Uterus (tissue), 2 donors: Measurements from ENCODE around the gene RHEBL1.

Experiments
- POLR2A ChIP-seq, 2 donors: fragments of 450-650 bp; IDR thresholded peaks; one replicate each; pipeline ENCODE4 v1.6.1; 2016; ENCODE audit warnings: antibody characterized with exemption in 2 of 2, mild to moderate bottlenecking in 1 of 2, moderate library complexity in 1 of 2
- TF ChIP-seq, protein P1 (sequence below), 4 experiments: fragments of 200-600 bp in 2 of 4; fragments of 450-650 bp in 2 of 4; sonication (generic) in 2 of 4; IDR thresholded peaks; one replicate each; pipeline ENCODE4 v1.5.1; 2016 to 2019; ENCODE audit warnings: antibody characterized with exemption in 4 of 4, mild to moderate bottlenecking in 2 of 4, moderate library complexity in 1 of 4

GRCh38 chr12:49079793-49080192, 10.0 kb upstream of the RHEBL1 start:
- TF ChIP-seq, protein P1, sequence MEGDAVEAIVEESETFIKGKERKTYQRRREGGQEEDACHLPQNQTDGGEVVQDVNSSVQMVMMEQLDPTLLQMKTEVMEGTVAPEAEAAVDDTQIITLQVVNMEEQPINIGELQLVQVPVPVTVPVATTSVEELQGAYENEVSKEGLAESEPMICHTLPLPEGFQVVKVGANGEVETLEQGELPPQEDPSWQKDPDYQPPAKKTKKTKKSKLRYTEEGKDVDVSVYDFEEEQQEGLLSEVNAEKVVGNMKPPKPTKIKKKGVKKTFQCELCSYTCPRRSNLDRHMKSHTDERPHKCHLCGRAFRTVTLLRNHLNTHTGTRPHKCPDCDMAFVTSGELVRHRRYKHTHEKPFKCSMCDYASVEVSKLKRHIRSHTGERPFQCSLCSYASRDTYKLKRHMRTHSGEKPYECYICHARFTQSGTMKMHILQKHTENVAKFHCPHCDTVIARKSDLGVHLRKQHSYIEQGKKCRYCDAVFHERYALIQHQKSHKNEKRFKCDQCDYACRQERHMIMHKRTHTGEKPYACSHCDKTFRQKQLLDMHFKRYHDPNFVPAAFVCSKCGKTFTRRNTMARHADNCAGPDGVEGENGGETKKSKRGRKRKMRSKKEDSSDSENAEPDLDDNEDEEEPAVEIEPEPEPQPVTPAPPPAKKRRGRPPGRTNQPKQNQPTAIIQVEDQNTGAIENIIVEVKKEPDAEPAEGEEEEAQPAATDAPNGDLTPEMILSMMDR (IDR thresholded peaks at IDR 0.05) = no peak
- no peak for TF ChIP-seq POLR2A (IDR thresholded peaks at IDR 0.05)
